GM12873 (cell line): ENCODE data around the gene COBLL1.

Source experiments
- TF ChIP-seq, protein P1 (sequence below): IDR thresholded peaks from 2 replicates; pipeline ENCODE4 v1.5.1; 2012; ENCODE audit warnings: low read depth, mild to moderate bottlenecking, moderate library complexity, low read length, control low read depth; ENCODE audit not compliant: insufficient read depth; ENCODE audit errors: missing control alignments

Gene COBLL1

DNA sequence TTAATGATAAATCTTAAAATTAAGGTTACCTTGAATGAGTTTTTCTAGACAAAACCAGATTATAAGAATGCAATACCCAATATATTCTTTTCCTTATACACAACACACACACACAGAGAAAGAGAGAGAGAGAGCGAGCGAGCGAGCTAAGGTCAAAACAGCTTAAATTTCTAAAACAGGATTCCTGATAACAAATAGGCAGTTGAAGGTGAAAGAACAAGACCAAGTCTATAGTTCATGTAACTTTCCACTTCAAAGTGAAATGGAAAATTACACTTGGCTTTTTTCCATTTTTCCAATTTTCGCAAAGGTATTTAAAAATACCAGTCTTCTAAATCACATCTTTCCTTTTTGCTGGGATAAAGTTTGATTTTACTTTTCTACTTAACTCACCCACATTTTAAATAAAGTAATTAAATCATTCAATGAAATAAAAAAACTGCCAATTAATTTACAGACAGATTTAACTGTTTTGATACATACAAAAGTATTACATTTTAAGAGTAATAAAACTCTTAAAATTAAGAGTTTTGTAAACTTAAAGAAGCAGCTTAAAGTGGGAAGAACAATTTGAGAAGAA, 98.8 kb downstream of the COBLL1 start:
- TF ChIP-seq, protein P1, sequence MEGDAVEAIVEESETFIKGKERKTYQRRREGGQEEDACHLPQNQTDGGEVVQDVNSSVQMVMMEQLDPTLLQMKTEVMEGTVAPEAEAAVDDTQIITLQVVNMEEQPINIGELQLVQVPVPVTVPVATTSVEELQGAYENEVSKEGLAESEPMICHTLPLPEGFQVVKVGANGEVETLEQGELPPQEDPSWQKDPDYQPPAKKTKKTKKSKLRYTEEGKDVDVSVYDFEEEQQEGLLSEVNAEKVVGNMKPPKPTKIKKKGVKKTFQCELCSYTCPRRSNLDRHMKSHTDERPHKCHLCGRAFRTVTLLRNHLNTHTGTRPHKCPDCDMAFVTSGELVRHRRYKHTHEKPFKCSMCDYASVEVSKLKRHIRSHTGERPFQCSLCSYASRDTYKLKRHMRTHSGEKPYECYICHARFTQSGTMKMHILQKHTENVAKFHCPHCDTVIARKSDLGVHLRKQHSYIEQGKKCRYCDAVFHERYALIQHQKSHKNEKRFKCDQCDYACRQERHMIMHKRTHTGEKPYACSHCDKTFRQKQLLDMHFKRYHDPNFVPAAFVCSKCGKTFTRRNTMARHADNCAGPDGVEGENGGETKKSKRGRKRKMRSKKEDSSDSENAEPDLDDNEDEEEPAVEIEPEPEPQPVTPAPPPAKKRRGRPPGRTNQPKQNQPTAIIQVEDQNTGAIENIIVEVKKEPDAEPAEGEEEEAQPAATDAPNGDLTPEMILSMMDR, result no peak

DNA sequence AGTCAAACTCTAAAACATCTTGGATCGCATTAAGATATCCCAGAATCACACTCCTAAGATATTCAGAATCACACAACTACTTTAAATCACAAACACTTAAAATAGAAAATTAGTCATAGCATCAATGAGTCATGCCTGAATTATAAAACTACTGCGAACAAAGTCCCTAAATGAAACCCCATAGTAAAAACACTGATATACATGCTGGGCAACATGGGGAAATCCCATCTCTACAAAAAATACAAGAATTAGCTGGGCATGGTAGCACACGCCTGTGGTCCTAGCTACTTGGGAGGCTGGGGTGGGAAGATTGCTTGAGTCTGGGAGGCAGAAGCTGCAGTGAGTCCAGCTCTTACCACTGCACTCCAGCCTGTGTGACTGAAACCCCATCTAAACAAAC, 101.7 kb downstream of the COBLL1 start:
- TF ChIP-seq, protein P1, result no peak

- TF ChIP-seq, protein P1, result peak; percentile 67
Observed at GRCh38 chr2:164737612-164738081, 104.0 kb downstream of the COBLL1 start.

DNA sequence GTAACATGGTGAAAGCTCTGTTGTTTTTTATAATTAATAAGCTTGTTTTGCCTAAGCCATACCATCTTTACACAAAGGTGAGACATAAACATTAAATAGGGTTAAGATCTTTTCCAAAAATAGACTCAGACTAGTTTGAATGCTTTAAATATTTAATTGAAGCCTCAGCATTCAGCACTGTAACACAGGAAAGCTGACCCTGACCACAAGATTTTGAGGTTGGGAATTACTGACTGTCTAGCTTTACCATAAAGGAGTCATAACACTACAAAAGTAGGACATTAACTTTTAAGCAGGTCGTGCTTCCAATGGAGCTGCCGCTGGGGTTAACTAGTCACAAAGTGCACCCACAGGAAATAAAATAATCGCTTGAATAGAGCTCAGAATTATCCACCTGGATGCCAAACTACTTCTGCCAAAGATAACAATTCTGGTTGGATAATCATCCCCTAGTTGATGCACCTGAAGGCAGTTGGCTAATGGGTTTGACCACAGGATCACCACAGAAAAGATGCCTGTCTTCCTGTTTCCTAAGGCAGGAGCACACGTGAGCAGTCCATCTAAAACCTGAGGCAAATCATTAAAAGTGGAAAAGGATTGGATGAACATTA, 106.2 kb downstream of the COBLL1 start:
- TF ChIP-seq, protein P1, result no peak

DNA sequence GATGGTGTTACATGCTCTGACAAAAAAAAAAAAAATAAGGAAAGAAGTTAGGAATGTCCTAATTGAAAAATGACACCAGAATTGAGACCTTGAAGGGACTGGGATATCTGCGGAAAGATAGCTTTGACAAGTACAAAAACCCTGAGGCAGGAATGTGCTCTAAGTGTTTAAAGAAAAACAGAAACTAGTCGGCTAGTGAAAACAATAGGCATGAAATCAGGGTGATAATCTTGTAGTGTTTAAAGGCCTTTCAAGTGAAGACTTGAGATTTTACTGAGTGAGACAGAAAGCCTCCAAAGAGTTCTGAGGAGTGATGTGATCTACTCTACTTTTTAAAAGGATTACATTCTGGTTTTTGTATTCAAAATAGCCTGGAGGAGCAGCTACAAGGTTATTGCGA, 107.4 kb downstream of the COBLL1 start:
- TF ChIP-seq, protein P1, result no peak

GRCh38 chr2:164725542-164725941, 116.1 kb downstream of the COBLL1 start:
- TF ChIP-seq, protein P1, result no peak

GRCh38 chr2:164722616-164723338, 118.8 kb downstream of the COBLL1 start:
- TF ChIP-seq, protein P1, result no peak
